Hematopoietic multipotent progenitor cell (in vitro differentiated cells): ENCODE measurements around the gene LRPPRC. TPM values are rescaled to one million over a fixed set of nuclear protein-coding genes. Genes with fewer than 3 reads are reported as not detected.

Experiments
- small RNA-seq: library from RNA; depleted of rRNA; stranded (forward); fragments of <200 nt; gene quantifications from one replicate; pipeline ENCODE3, GENCODE V24; 2012
- total RNA-seq: library from RNA; depleted of rRNA; stranded (reverse); fragments of >200 nt; gene quantifications from one replicate; pipeline ENCODE4 v1.2.3, GENCODE V29; 2012

LRPPRC gene
- total RNA-seq, 1 donor = 24.8 TPM

Small RNAs within 50 kb of the gene (small RNA-seq; reads per million reads assigned to genes)
- gene RN7SL455P (not detected), gene RNU6-1048P (not detected)

Other genes starting within 250 kb of the LRPPRC start
- gene DYNC2LI1, start 221.9 kb downstream of the LRPPRC start, total RNA-seq = 4.6 TPM
- under 0.01 TPM for gene ABCG5, start 157.2 kb downstream of the LRPPRC start, total RNA-seq
- under 0.01 TPM for gene ABCG8, start 157.0 kb downstream of the LRPPRC start, total RNA-seq
- gene PPM1B, start 172.9 kb upstream of the LRPPRC start, total RNA-seq = 23.4 TPM